Measurements from ENCODE around the gene SSC4D. TPM values are rescaled to one million over a fixed set of nuclear protein-coding genes. Genes with fewer than 3 reads are reported as not detected.
A peak's percentile ranks its signal among the peaks of the same experiment; 100 is the strongest.
"Not testable (repeated sequence)": the region's sequence is repeated elsewhere in the genome, so short reads cannot be mapped to it uniquely, and the experiment has no call there.

The SSC4D gene
- polyA plus RNA-seq, 1 donor from 2014 or later, result 2.5 TPM

GRCh38 chr7:76396864-76397263, 12.6 kb downstream of the SSC4D start:
- no peak overlapping the region for H3K9ac ChIP-seq (ENCODE audit: low read length)
- H3K36me3 ChIP-seq (ENCODE audit: insufficient read depth, low read length), result no peaks in the 10 kb centered on the region
- H4K20me1 ChIP-seq (ENCODE audit: insufficient read depth), result no peaks in the 10 kb centered on the region
- no peaks in the 10 kb centered on the region for H3K9me2 ChIP-seq (ENCODE audit: insufficient read depth, low read length)
- H3K9me3 ChIP-seq (ENCODE audit: low read length), result no peaks in the 10 kb centered on the region
- H2AFZ ChIP-seq (ENCODE audit: low read depth, low read length), result no peak overlapping the region
- no peak overlapping the region for H3K4me3 ChIP-seq (ENCODE audit: low read length)
- no peak overlapping the region for H3K4me2 ChIP-seq (ENCODE audit: low read length)
- H3K27ac ChIP-seq (ENCODE audit: low read length), result no peak overlapping the region
- H3K27me3 ChIP-seq (ENCODE audit: insufficient read depth, low read depth, low read length), result no peaks in the 10 kb centered on the region
- H3K79me2 ChIP-seq (replicated peaks; ENCODE audit: insufficient read depth, low read length), result no peaks in the 10 kb centered on the region
- H3F3A ChIP-seq (ENCODE audit: insufficient read depth, low read length, poor library complexity, severe bottlenecking), result no peaks in the 10 kb centered on the region
- TF ChIP-seq EZH2 (IDR thresholded peaks at IDR 0.05; ENCODE audit: borderline replicate concordance, insufficient read depth, low read length, poor library complexity, severe bottlenecking), result no peak
- TF ChIP-seq MXI1 (conservative IDR thresholded peaks at IDR 0.05; ENCODE audit: poor library complexity, severe bottlenecking), result no peak
- no peak for TF ChIP-seq POLR2AphosphoS5 (IDR thresholded peaks at IDR 0.05)
- TF ChIP-seq, protein P1, sequence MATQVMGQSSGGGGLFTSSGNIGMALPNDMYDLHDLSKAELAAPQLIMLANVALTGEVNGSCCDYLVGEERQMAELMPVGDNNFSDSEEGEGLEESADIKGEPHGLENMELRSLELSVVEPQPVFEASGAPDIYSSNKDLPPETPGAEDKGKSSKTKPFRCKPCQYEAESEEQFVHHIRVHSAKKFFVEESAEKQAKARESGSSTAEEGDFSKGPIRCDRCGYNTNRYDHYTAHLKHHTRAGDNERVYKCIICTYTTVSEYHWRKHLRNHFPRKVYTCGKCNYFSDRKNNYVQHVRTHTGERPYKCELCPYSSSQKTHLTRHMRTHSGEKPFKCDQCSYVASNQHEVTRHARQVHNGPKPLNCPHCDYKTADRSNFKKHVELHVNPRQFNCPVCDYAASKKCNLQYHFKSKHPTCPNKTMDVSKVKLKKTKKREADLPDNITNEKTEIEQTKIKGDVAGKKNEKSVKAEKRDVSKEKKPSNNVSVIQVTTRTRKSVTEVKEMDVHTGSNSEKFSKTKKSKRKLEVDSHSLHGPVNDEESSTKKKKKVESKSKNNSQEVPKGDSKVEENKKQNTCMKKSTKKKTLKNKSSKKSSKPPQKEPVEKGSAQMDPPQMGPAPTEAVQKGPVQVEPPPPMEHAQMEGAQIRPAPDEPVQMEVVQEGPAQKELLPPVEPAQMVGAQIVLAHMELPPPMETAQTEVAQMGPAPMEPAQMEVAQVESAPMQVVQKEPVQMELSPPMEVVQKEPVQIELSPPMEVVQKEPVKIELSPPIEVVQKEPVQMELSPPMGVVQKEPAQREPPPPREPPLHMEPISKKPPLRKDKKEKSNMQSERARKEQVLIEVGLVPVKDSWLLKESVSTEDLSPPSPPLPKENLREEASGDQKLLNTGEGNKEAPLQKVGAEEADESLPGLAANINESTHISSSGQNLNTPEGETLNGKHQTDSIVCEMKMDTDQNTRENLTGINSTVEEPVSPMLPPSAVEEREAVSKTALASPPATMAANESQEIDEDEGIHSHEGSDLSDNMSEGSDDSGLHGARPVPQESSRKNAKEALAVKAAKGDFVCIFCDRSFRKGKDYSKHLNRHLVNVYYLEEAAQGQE (IDR thresholded peaks at IDR 0.05; ENCODE audit: borderline replicate concordance), result no peak
- TF ChIP-seq EP300 (conservative IDR thresholded peaks at IDR 0.05; ENCODE audit: poor library complexity, severe bottlenecking), result no peak
- TF ChIP-seq SMC3 (conservative IDR thresholded peaks at IDR 0.05; ENCODE audit: poor library complexity), result no peak
- no peak for TF ChIP-seq TAF1 (IDR thresholded peaks at IDR 0.05; ENCODE audit: low read depth)

GRCh38 chr7:76395965-76396726, 13.4 kb downstream of the SSC4D start:
- Histone ChIP-seq H3K9me2 (ENCODE audit: insufficient read depth, low read length) (no peaks in the 10 kb centered on the region), H3K9ac (ENCODE audit: low read length) (no peak overlapping the region), H3F3A (ENCODE audit: insufficient read depth, low read length, poor library complexity, severe bottlenecking) (no peaks in the 10 kb centered on the region), H3K4me3 (ENCODE audit: low read length) (no peak overlapping the region), H3K27me3 (ENCODE audit: insufficient read depth, low read depth, low read length) (no peaks in the 10 kb centered on the region), H3K4me2 (ENCODE audit: low read length) (no peak overlapping the region), H3K9me3 (ENCODE audit: low read length) (no peaks in the 10 kb centered on the region), H3K36me3 (ENCODE audit: insufficient read depth, low read length) (no peaks in the 10 kb centered on the region), H3K79me2 (replicated peaks; ENCODE audit: insufficient read depth, low read length) (no peaks in the 10 kb centered on the region), H3K27ac (ENCODE audit: low read length) (no peak overlapping the region), H4K20me1 (ENCODE audit: insufficient read depth) (no peaks in the 10 kb centered on the region), H2AFZ (ENCODE audit: low read depth, low read length) (no peak overlapping the region)
- TF ChIP-seq RAD21 (conservative IDR thresholded peaks at IDR 0.05), result no peak
- TF ChIP-seq TAF1 (IDR thresholded peaks at IDR 0.05; ENCODE audit: low read depth), result no peak
- no peak for TF ChIP-seq SMC3 (conservative IDR thresholded peaks at IDR 0.05; ENCODE audit: poor library complexity)
- TF ChIP-seq EZH2 (IDR thresholded peaks at IDR 0.05; ENCODE audit: borderline replicate concordance, insufficient read depth, low read length, poor library complexity, severe bottlenecking), result no peak
- TF ChIP-seq, protein P2, sequence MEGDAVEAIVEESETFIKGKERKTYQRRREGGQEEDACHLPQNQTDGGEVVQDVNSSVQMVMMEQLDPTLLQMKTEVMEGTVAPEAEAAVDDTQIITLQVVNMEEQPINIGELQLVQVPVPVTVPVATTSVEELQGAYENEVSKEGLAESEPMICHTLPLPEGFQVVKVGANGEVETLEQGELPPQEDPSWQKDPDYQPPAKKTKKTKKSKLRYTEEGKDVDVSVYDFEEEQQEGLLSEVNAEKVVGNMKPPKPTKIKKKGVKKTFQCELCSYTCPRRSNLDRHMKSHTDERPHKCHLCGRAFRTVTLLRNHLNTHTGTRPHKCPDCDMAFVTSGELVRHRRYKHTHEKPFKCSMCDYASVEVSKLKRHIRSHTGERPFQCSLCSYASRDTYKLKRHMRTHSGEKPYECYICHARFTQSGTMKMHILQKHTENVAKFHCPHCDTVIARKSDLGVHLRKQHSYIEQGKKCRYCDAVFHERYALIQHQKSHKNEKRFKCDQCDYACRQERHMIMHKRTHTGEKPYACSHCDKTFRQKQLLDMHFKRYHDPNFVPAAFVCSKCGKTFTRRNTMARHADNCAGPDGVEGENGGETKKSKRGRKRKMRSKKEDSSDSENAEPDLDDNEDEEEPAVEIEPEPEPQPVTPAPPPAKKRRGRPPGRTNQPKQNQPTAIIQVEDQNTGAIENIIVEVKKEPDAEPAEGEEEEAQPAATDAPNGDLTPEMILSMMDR (IDR thresholded peaks at IDR 0.05; ENCODE audit: poor library complexity, severe bottlenecking), result no peak
- TF ChIP-seq MXI1 (conservative IDR thresholded peaks at IDR 0.05; ENCODE audit: poor library complexity, severe bottlenecking), result no peak
- no peak for TF ChIP-seq POLR2AphosphoS5 (IDR thresholded peaks at IDR 0.05)
- TF ChIP-seq, protein P1 (IDR thresholded peaks at IDR 0.05; ENCODE audit: borderline replicate concordance), result no peak
- TF ChIP-seq EP300 (conservative IDR thresholded peaks at IDR 0.05; ENCODE audit: poor library complexity, severe bottlenecking), result no peak

GRCh38 chr7:76395605-76395964, 13.9 kb downstream of the SSC4D start:
- not testable (repeated sequence) for H3K9ac ChIP-seq (ENCODE audit: low read length); H3K36me3 ChIP-seq (ENCODE audit: insufficient read depth, low read length); H3K4me2 ChIP-seq (ENCODE audit: low read length); H3F3A ChIP-seq (ENCODE audit: insufficient read depth, low read length, poor library complexity, severe bottlenecking); H3K9me3 ChIP-seq (ENCODE audit: low read length); H3K79me2 ChIP-seq (replicated peaks; ENCODE audit: insufficient read depth, low read length); H4K20me1 ChIP-seq (ENCODE audit: insufficient read depth); H3K27me3 ChIP-seq (ENCODE audit: insufficient read depth, low read depth, low read length); H3K27ac ChIP-seq (ENCODE audit: low read length); H3K4me3 ChIP-seq (ENCODE audit: low read length); H3K9me2 ChIP-seq (ENCODE audit: insufficient read depth, low read length)
- H2AFZ ChIP-seq (ENCODE audit: low read depth, low read length), result peak overlapping the region; percentile 8
